Left kidney (tissue), 2 donors: Measurements from ENCODE around the gene NPAS1. TPM values are rescaled to one million over a fixed set of nuclear protein-coding genes. Genes with fewer than 3 reads are reported as not detected.

Experiments used
- DNase-seq: peaks from one replicate; pipeline ENCODE4 v3.0.0-alpha.2; 2013
- polyA plus RNA-seq: library from polyadenylated mRNA; unstranded; fragments of 120-200 nt; gene quantifications from one replicate; pipeline ENCODE4 v1.2.1, GENCODE V29; 2013; ENCODE audit not compliant: insufficient read length

Gene NPAS1
- polyA plus RNA-seq, 1 donor = 1.3 TPM

GRCh38 chr19:47081095-47081494 lies 61.5 kb downstream of the NPAS1 start:
- DNase-seq = no peak

DNA sequence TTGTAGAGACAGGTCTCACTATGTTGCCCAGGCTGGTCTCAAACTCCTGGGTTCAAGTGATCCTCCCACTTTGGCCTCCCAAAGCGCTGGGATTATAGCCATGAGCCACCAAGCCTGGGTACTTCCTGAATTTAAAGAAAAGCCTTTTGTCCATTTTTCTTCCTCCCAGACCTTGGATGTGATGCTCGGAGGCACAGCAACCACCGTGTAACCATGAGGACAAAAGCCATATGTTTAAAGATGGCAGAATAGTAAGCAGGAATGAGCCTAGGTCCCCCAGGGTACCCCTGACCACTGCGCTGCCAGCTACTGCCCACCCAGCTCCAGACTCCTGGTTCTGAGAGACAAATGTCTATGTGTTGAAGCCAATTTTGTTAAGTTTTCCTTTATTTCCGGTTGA lies 62.9 kb downstream of the NPAS1 start:
- no peak for DNase-seq

DNA sequence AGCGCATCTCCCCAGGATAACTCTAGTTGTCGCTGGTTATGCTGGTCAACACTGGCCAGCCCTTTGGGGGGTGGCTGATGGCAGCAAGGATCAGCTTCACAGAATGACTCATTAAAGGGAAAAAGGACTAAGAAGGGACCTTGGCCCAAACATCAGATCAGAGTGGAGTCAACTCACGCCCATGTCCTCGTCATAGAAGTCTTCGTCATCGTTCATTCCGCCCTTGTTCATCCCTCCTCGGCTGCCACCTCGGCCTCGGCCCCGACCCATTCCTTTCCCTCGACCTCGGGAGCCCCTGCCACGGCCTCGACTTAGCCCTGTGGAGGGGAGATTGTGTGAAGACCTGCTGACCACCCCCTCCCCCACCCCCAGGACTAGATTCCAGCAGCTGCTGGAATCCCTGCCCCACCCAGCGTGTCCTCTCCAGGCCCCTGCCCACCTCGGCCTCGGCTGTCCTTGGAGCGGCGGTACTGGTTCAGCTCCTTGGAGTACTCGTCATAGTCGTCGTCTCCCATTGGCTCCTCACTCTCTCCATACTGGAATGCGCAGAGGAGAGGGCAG lies 65.3 kb downstream of the NPAS1 start:
- DNase-seq = no peak

DNA sequence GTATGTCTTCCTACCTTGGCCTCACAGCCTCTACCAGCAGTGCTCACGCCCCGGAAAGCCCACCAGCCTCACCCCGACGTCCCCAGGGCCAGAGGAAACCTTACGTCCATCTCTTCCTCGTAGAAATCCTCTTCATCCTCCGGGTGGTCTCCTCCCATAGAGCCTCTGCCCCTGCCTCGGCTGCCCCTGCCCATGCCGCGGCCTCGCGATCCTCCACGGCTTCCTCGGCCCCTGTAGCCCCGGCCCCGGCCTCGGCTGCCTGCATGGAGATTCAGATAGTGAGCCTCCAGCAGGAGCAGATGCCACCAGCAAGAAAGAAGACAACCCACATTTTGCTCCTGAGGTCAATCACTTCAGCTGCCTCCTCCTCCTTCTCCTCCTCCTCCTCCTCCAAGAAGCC lies 66.6 kb downstream of the NPAS1 start:
- DNase-seq = no peak

DNA sequence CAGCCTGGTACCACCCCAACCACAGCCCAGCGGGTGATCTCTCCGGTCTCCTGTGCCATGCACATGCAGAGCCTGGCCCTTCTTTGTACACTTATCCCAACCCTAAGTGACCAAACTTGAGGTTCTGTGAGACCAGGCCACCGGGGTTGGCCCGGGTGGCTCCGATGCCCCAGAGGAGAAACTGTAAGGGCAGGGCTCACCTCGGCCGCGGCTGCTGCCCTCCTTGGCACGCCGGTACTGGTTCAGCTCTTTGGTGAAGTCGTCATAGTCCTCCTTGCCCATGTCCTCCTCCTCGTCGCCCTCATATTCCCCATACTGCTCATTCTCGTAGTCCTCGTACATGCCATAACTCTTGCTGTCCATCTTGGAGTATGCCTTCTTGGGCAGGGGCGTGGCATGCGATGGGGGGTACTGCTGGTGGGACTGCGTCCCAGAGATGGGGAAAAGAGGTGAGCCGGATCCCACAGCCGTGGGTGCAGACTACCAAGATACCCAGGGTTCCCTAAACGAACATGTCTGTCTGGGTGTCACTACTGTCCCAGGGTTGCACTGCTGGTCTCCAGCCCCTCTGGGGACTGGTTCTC lies 70.2 kb downstream of the NPAS1 start:
- no peak for DNase-seq

- DNase-seq = no peak
Observed at GRCh38 chr19:47093254-47093653, 73.6 kb downstream of the NPAS1 start.

GRCh38 chr19:47093841-47094240 lies 74.2 kb downstream of the NPAS1 start:
- peak; percentile 35 for DNase-seq

GRCh38 chr19:47094557-47095475 lies 75.2 kb downstream of the NPAS1 start:
- no peak for DNase-seq

Other genes starting within 250 kb of the NPAS1 start
- gene SLC1A5, start 231.2 kb upstream of the NPAS1 start, polyA plus RNA-seq = 34.3 TPM
- gene AP2S1, start 169.0 kb upstream of the NPAS1 start, polyA plus RNA-seq = 92.9 TPM
- 51.4 TPM for gene ARHGAP35, start 158.8 kb upstream of the NPAS1 start, polyA plus RNA-seq
- gene TMEM160, start 28.8 kb downstream of the NPAS1 start, polyA plus RNA-seq = 6.8 TPM
- 46.0 TPM for gene ZC3H4, start 93.9 kb downstream of the NPAS1 start, polyA plus RNA-seq
- gene SAE1, start 111.0 kb downstream of the NPAS1 start, polyA plus RNA-seq = 121 TPM
- 1.1 TPM for gene BBC3, start 211.4 kb downstream of the NPAS1 start, polyA plus RNA-seq
- 22.5 TPM for gene CCDC9, start 236.7 kb downstream of the NPAS1 start, polyA plus RNA-seq